Activated naive CD8-positive, alpha-beta T cell treated with anti-CD3 and anti-CD28 coated beads for 36 hours (primary cell): Measurements from ENCODE around the gene PYGB. TPM values are rescaled to one million over a fixed set of nuclear protein-coding genes. Genes with fewer than 3 reads are reported as not detected.
A peak's percentile ranks its signal among the peaks of the same experiment; 100 is the strongest.
"Not testable (repeated sequence)": the region's sequence is repeated elsewhere in the genome, so short reads cannot be mapped to it uniquely, and the experiment has no call there.

Source experiments
- DNase-seq: peaks from one replicate; pipeline ENCODE4 v3.0.0; 2021
- H3K27ac Mint-ChIP-seq: one replicate; pipeline ENCODE4 v1.8.0; 2022; ENCODE audit warnings: mild to moderate bottlenecking, moderate library complexity, mixed read lengths
- H3K27me3 Mint-ChIP-seq: one replicate; pipeline ENCODE4 v1.8.0; 2022; ENCODE audit warnings: mild to moderate bottlenecking, mixed read lengths
- H3K36me3 Mint-ChIP-seq: one replicate; pipeline ENCODE4 v1.8.0; 2021; ENCODE audit warnings: mild to moderate bottlenecking, mixed read lengths
- H3K4me1 Mint-ChIP-seq: one replicate; pipeline ENCODE4 v1.8.0; 2021; ENCODE audit warnings: mixed read lengths
- H3K4me3 Mint-ChIP-seq: one replicate; pipeline ENCODE4 v1.8.0; 2022; ENCODE audit warnings: mild to moderate bottlenecking, moderate library complexity, mixed read lengths
- H3K9me3 Mint-ChIP-seq: one replicate; pipeline ENCODE4 v1.8.0; 2022; ENCODE audit warnings: mixed read lengths
- total RNA-seq, 2 experiments: library from RNA; stranded (reverse); gene quantifications; one replicate each; pipeline ENCODE4 v1.2.3, GENCODE V29; 2021

The PYGB gene
- total RNA-seq, 2 experiments from 2014 or later, result 30.3 to 31.0 TPM

DNA sequence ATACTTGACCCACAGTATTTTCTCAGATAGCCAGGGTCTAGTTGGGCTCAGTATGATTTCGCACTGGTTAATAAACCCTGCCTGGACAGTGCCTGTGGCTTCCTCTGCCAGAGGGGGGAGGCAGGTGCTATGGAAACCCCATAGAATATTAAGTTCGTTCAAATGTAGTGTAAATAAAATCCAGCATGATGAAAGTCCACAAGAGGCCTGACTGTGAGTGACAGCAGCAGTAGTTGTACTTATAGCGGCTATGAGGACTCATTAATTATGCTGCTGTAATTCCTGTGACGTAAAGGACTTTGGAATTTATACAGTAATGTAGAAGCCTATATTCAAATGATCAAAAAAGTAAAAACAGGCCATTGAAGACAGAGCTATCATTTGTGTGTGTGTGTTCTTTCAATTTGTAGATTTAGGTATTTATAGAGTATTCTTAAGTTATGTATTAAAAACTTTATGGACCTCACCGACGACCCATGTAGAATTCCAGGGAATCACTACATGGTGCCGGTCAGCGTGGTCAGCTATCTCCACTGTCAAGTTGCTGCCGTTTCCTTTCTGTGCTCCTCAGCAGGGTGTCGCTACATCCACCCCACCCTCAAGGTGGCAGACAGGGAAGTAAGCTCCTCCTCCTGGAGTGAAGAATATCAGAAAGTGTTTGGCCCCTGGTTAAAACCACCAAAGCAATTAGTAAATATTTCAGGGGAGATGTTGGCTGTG is 10.0 kb downstream of the PYGB start:
- H3K27me3 Mint-ChIP-seq, result no peaks in the 10 kb centered on the region
- peaks cover 37% of the 10 kb centered on the region for H3K36me3 Mint-ChIP-seq
- H3K4me3 Mint-ChIP-seq, result no peak overlapping the region
- no peaks in the 10 kb centered on the region for H3K9me3 Mint-ChIP-seq
- no peak overlapping the region for H3K27ac Mint-ChIP-seq
- H3K4me1 Mint-ChIP-seq, result peaks cover 51% of the 10 kb centered on the region
- no peak for DNase-seq

- Mint-ChIP-seq H3K4me3 (no peak overlapping the region), H3K27me3 (no peaks in the 10 kb centered on the region), H3K27ac (peak overlapping the region; percentile 86), H3K36me3 (peaks cover 41% of the 10 kb centered on the region), H3K9me3 (peaks cover 1% of the 10 kb centered on the region), H3K4me1 (peaks cover 47% of the 10 kb centered on the region)
- DNase-seq, result no peak
Measured at GRCh38 chr20:25258476-25258805, 10.6 kb downstream of the PYGB start.

- Mint-ChIP-seq H3K27me3 (no peaks in the 10 kb centered on the region), H3K9me3 (peaks cover 1% of the 10 kb centered on the region), H3K36me3 (peaks cover 41% of the 10 kb centered on the region), H3K4me3 (no peak overlapping the region), H3K4me1 (peaks cover 44% of the 10 kb centered on the region), H3K27ac (peak overlapping the region; percentile 86)
- DNase-seq, result no peak
Measured at GRCh38 chr20:25258828-25259227, 10.9 kb downstream of the PYGB start.

DNA sequence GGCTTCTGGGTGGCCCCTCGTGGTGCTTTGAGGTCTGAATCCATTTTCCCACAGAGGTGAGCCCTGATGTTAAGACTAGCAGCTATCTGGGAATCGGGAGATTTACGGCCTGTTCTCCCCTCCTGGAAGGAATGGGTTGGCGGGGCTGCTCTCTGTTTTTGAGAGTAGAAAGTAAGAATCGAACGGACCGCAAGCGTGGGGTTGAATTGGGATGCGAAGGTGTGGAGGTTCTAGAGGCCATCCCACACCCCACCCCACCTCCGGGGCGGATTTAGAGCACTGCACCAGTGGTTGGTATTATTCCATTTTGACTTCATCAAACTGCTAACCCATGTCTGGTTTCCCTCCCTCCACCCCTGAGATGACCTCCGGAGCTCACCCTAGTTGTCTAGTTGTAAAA is 11.5 kb downstream of the PYGB start:
- Mint-ChIP-seq H3K9me3 (peaks cover 5% of the 10 kb centered on the region), H3K36me3 (peaks cover 45% of the 10 kb centered on the region), H3K27me3 (no peaks in the 10 kb centered on the region), H3K4me3 (peak overlapping the region; percentile 59), H3K4me1 (peaks cover 44% of the 10 kb centered on the region), H3K27ac (peak overlapping the region; percentile 86)
- no peak for DNase-seq

DNA sequence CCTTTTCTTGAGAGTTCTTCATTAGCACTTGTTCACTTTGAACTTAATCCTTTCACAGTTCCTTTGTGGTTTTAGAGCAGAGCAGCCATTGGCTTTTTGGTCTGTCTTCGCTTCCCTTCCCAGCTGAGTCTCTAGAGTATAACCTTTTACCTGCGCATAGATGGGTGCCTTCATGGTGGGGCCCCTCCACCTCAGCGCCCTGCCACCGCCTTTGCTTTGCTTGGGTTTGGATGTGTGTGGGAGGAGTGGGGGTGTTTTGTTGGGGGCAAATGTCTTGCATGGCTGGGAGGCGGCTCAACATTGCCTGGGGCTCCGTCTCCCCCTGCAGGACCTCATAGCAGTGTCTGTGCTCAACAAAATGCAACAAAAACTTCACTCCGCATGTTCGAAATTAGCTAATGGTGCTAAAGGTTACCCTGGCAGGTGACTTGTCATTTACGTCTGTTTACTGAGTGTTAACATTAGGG is 11.9 kb downstream of the PYGB start:
- no peaks in the 10 kb centered on the region for H3K27me3 Mint-ChIP-seq
- peak overlapping the region; percentile 59 for H3K4me3 Mint-ChIP-seq
- H3K27ac Mint-ChIP-seq, result peak overlapping the region; percentile 86

GRCh38 chr20:25260770-25261437 is 13.0 kb downstream of the PYGB start:
- H3K27me3 Mint-ChIP-seq, H3K4me3 Mint-ChIP-seq, H3K9me3 Mint-ChIP-seq, DNase-seq: not testable (repeated sequence)
- Mint-ChIP-seq H3K4me1 (peaks cover 44% of the 10 kb centered on the region), H3K36me3 (peaks cover 50% of the 10 kb centered on the region), H3K27ac (peak overlapping the region; percentile 69)

More for the DNA sequence above, 11.9 kb downstream of the PYGB start:
- Mint-ChIP-seq H3K36me3 (peaks cover 48% of the 10 kb centered on the region), H3K9me3 (peaks cover 6% of the 10 kb centered on the region), H3K4me1 (peaks cover 44% of the 10 kb centered on the region)
- peak; percentile 57 for DNase-seq

GRCh38 chr20:25269057-25269832 is 21.4 kb downstream of the PYGB start:
- Mint-ChIP-seq H3K9me3 (peaks cover 2% of the 10 kb centered on the region), H3K4me1 (peaks cover 2% of the 10 kb centered on the region), H3K36me3 (peaks cover 24% of the 10 kb centered on the region), H3K4me3 (no peak overlapping the region), H3K27ac (no peak overlapping the region), H3K27me3 (no peaks in the 10 kb centered on the region)
- no peak for DNase-seq

GRCh38 chr20:25269833-25270170 is 21.9 kb downstream of the PYGB start:
- Mint-ChIP-seq H3K9me3 (no peaks in the 10 kb centered on the region), H3K27me3 (no peaks in the 10 kb centered on the region), H3K4me1 (peaks cover 2% of the 10 kb centered on the region), H3K4me3 (no peak overlapping the region), H3K36me3 (peaks cover 21% of the 10 kb centered on the region), H3K27ac (peak overlapping the region; percentile 51)
- DNase-seq, result no peak

DNA sequence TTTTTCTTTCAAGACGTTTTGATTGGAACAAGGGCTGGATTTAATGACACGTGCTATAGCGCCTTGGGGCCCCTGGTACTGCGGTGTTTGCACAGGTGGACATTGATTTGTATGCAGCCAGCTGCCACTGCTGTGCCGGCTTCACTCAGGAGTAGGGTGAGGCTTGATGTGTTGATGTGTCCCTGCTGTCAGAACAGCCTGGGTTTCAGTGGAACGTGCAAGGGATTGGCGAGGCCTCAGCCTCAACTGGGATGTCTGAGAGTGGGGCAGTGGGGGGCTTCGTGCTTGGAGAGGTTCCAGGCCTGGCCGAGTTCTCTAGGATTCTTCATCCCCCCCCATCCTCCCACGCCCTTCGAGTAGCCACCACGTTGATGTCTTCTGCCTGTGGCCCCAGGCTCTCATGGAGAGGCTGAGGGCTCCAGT is 23.0 kb downstream of the PYGB start:
- no peaks in the 10 kb centered on the region for H3K27me3 Mint-ChIP-seq
- H3K9me3 Mint-ChIP-seq, result no peaks in the 10 kb centered on the region
- H3K27ac Mint-ChIP-seq, result no peak overlapping the region
- DNase-seq, result no peak
- no peak overlapping the region for H3K4me3 Mint-ChIP-seq
- peaks cover 2% of the 10 kb centered on the region for H3K4me1 Mint-ChIP-seq
- peaks cover 19% of the 10 kb centered on the region for H3K36me3 Mint-ChIP-seq

DNA sequence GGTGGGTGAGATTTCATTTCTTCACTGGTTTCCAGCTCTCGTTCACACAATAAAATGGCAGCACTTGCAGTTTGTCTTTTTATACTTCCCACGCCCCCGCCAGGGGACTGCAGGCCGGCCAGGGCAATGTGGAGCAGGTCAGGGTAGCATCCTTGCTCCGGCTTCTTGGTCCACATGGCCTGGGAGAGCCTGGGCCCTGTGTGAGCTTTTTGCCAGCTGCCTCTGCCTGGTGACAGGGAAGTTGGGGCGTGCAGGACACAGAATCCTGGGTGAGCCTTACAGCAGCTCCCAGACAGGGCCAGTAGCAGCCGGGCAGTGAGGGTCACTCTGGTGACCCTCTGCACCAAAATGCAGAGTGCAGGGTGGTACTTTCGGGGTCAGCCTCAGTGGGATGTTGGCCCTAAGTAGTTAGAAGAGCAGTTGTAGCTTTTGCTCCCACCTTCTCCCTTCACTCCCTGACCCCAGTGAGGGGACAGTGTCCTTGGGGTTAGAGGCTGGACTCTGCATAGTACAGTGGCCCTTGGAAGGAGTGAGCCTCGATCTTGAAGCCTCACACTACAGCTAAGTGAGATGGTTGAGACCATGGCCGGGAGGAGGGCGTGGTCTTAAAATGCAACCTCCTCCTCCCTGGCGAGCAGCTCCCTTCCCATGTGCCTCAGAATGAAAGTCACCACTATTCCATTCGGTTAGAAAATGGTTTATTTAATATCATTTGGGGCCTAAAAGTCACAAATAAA is 23.8 kb downstream of the PYGB start:
- H3K27ac Mint-ChIP-seq, result no peak overlapping the region
- peaks cover 21% of the 10 kb centered on the region for H3K36me3 Mint-ChIP-seq
- no peaks in the 10 kb centered on the region for H3K27me3 Mint-ChIP-seq

GRCh38 chr20:25272223-25273000 is 24.5 kb downstream of the PYGB start:
- Mint-ChIP-seq H3K4me1 (no peaks in the 10 kb centered on the region), H3K36me3 (peaks cover 18% of the 10 kb centered on the region), H3K27me3 (no peaks in the 10 kb centered on the region), H3K27ac (no peak overlapping the region), H3K4me3 (no peak overlapping the region), H3K9me3 (no peaks in the 10 kb centered on the region)
- DNase-seq, result no peak

More for the DNA sequence above, 23.8 kb downstream of the PYGB start:
- Mint-ChIP-seq H3K9me3 (no peaks in the 10 kb centered on the region), H3K4me3 (no peak overlapping the region), H3K4me1 (peaks cover 2% of the 10 kb centered on the region)
- no peak for DNase-seq

GRCh38 chr20:25273046-25273445 is 25.2 kb downstream of the PYGB start:
- no peak overlapping the region for H3K27ac Mint-ChIP-seq
- H3K36me3 Mint-ChIP-seq, result peaks cover 18% of the 10 kb centered on the region
- no peaks in the 10 kb centered on the region for H3K9me3 Mint-ChIP-seq
- H3K4me1 Mint-ChIP-seq, result no peaks in the 10 kb centered on the region
- DNase-seq, result no peak
- no peak overlapping the region for H3K4me3 Mint-ChIP-seq
- H3K27me3 Mint-ChIP-seq, result no peaks in the 10 kb centered on the region

DNA sequence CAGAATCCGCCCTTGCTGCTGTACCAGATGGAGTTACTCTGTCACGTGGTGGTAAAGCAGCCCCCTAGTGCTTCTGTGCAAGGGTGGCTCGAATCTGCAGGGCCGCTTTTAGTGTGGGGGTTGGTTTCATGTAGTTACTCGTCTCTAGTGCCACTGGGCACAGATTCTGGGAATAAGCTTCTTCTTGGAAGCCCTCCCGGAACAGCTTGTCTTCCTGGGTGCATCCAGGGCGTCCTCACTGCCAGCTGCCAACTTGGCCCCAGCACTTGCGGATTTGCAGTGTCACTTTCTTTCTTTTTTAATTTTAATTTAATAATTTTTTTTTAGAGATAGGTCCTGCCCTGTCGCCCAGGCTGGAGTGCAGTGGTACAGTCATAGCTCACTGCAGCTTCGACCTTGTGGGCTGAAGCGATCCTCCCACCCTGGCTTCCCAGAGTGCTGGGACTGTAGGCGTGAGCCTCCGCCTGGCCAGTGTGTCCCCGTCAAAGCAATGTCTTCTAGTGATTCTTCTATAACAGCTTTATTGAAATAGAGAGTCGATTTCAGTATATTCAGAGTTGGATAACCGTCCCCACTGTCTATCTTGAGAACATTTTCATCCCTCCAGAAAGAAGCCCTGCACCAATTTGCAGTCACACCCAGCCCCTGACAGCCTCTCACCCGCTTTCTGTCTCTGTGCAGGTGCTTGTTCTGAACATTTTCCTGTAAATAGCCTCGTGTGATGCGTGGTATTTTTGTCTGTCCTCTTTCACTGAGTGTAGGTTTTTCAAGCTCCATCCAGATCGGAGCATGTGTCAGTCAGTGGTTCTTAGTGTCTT is 25.9 kb downstream of the PYGB start:
- Mint-ChIP-seq H3K4me1 (no peaks in the 10 kb centered on the region), H3K36me3 (peaks cover 18% of the 10 kb centered on the region), H3K9me3 (no peaks in the 10 kb centered on the region), H3K4me3 (no peak overlapping the region), H3K27ac (no peak overlapping the region), H3K27me3 (no peaks in the 10 kb centered on the region)
- no peak for DNase-seq
